ENCODE measurements around the gene CHID1. TPM values are rescaled to one million over a fixed set of nuclear protein-coding genes. Genes with fewer than 3 reads are reported as not detected.
A peak's percentile ranks its signal among the peaks of the same experiment; 100 is the strongest.

CHID1 gene
- total RNA-seq, 1 donor from 2014 or later: 74.6 TPM

- Mint-ChIP-seq H3K4me1 (ENCODE audit: low read depth, unreplicated experiment) (peaks cover 3% of the 10 kb centered on the region), H3K36me3 (ENCODE audit: low read depth, unreplicated experiment) (no peaks in the 10 kb centered on the region), H3K27ac (ENCODE audit: unreplicated experiment) (no peak overlapping the region), H3K9me3 (ENCODE audit: unreplicated experiment) (no peaks in the 10 kb centered on the region), H3K27me3 (ENCODE audit: low read depth, unreplicated experiment) (no peaks in the 10 kb centered on the region), H3K4me3 (ENCODE audit: unreplicated experiment) (no peak overlapping the region)
- no peak for FAIRE-seq
- Histone ChIP-seq H3K9ac (ENCODE audit: low read length) (no peak overlapping the region), H3K4me1 (ENCODE audit: insufficient read depth, low read length) (peaks cover 17% of the 10 kb centered on the region), H3K79me2 (ENCODE audit: insufficient read depth, low read length) (no peaks in the 10 kb centered on the region), H2AFZ (ENCODE audit: low read depth, low read length) (no peak overlapping the region), H3K27me3 (ENCODE audit: insufficient read depth, low read length) (no peaks in the 10 kb centered on the region), H3K27ac (ENCODE audit: low read depth, low read length) (no peak overlapping the region), H3K4me3 (ENCODE audit: insufficient read depth, low read depth, low read length) (no peak overlapping the region), H3K36me3 (ENCODE audit: insufficient read depth, low read length) (no peaks in the 10 kb centered on the region), H4K20me1 (ENCODE audit: insufficient read depth, low read length) (peaks cover 48% of the 10 kb centered on the region), H3K9me3 (ENCODE audit: insufficient read depth, low read depth, low read length) (no peaks in the 10 kb centered on the region), H3K4me2 (ENCODE audit: low read length) (peak overlapping the region; percentile 64)
- no peak for DNase-seq (ENCODE audit: low read depth)
- TF ChIP-seq EZH2 (IDR thresholded peaks at IDR 0.05; ENCODE audit: insufficient read depth, low read length) (no peak), CTCF (IDR thresholded peaks at IDR 0.05; ENCODE audit: insufficient read depth, low read depth, low read length) (no peak)
Measured at GRCh38 chr11:860234-861104, 50.1 kb downstream of the CHID1 start.

- TF ChIP-seq CTCF (IDR thresholded peaks at IDR 0.05; ENCODE audit: insufficient read depth, low read depth, low read length) (no peak), EZH2 (IDR thresholded peaks at IDR 0.05; ENCODE audit: insufficient read depth, low read length) (no peak)
- Mint-ChIP-seq H3K4me3 (ENCODE audit: unreplicated experiment) (no peak overlapping the region), H3K36me3 (ENCODE audit: low read depth, unreplicated experiment) (no peaks in the 10 kb centered on the region), H3K27me3 (ENCODE audit: low read depth, unreplicated experiment) (no peaks in the 10 kb centered on the region), H3K4me1 (ENCODE audit: low read depth, unreplicated experiment) (peaks cover 3% of the 10 kb centered on the region), H3K9me3 (ENCODE audit: unreplicated experiment) (no peaks in the 10 kb centered on the region), H3K27ac (ENCODE audit: unreplicated experiment) (no peak overlapping the region)
- no peaks in the 10 kb centered on the region for H3K9me3 ChIP-seq (ENCODE audit: insufficient read depth, low read depth, low read length)
- H3K79me2 ChIP-seq (ENCODE audit: insufficient read depth, low read length): no peaks in the 10 kb centered on the region
- no peak overlapping the region for H3K4me3 ChIP-seq (ENCODE audit: insufficient read depth, low read depth, low read length)
- H3K9ac ChIP-seq (ENCODE audit: low read length): no peak overlapping the region
- H3K4me1 ChIP-seq (ENCODE audit: insufficient read depth, low read length): peaks cover 17% of the 10 kb centered on the region
- DNase-seq (ENCODE audit: low read depth): peak; percentile 62
- H3K27ac ChIP-seq (ENCODE audit: low read depth, low read length): no peak overlapping the region
- H2AFZ ChIP-seq (ENCODE audit: low read depth, low read length): no peak overlapping the region
- H4K20me1 ChIP-seq (ENCODE audit: insufficient read depth, low read length): peaks cover 57% of the 10 kb centered on the region
- no peaks in the 10 kb centered on the region for H3K27me3 ChIP-seq (ENCODE audit: insufficient read depth, low read length)
- peak overlapping the region; percentile 64 for H3K4me2 ChIP-seq (ENCODE audit: low read length)
- FAIRE-seq: no peak
- H3K36me3 ChIP-seq (ENCODE audit: insufficient read depth, low read length): no peaks in the 10 kb centered on the region
Measured at GRCh38 chr11:859394-860131, 51.0 kb downstream of the CHID1 start.

Data from astrocyte (in vitro differentiated cells and primary cell).